Measurements from ENCODE around the gene CCDC60.

CCDC60 gene

GRCh38 chr12:119334430-119335170, at the start of gene CCDC60:
CCDC60 (plus strand) TSS chr12:119334729; CDS start chr12:119335177, 448 bp downstream.
- no peak for DNase-seq

GRCh38 chr12:119288576-119288975, 46.0 kb upstream of the CCDC60 start:
- DNase-seq, result no peak

GRCh38 chr12:119292893-119293630, 41.5 kb upstream of the CCDC60 start:
- DNase-seq, result no peak

- DNase-seq, result no peak
Measured at GRCh38 chr12:119294211-119294610, 40.3 kb upstream of the CCDC60 start.

GRCh38 chr12:119296535-119296934, 38.0 kb upstream of the CCDC60 start:
- DNase-seq, result no peak

- DNase-seq, result no peak
Measured at GRCh38 chr12:119299130-119299529, 35.4 kb upstream of the CCDC60 start.

- no peak for DNase-seq
Measured at GRCh38 chr12:119301379-119301778, 33.1 kb upstream of the CCDC60 start.

- DNase-seq, result no peak
Measured at GRCh38 chr12:119302451-119303080, 32.0 kb upstream of the CCDC60 start.

GRCh38 chr12:119306593-119306992, 27.9 kb upstream of the CCDC60 start:
- DNase-seq, result no peak

- DNase-seq, result no peak
Measured at GRCh38 chr12:119307747-119308146, 26.8 kb upstream of the CCDC60 start.

- DNase-seq, result no peak
Measured at GRCh38 chr12:119308708-119309456, 25.6 kb upstream of the CCDC60 start.

GRCh38 chr12:119311878-119312277, 22.7 kb upstream of the CCDC60 start:
- no peak for DNase-seq

- DNase-seq, result no peak
Measured at GRCh38 chr12:119312904-119313303, 21.6 kb upstream of the CCDC60 start.

- DNase-seq, result no peak
Measured at GRCh38 chr12:119314290-119314689, 20.2 kb upstream of the CCDC60 start.

- DNase-seq, result no peak
Measured at GRCh38 chr12:119319638-119320037, 14.9 kb upstream of the CCDC60 start.

- no peak for DNase-seq
Measured at GRCh38 chr12:119320678-119321077, 13.9 kb upstream of the CCDC60 start.

GRCh38 chr12:119322301-119322723, 12.2 kb upstream of the CCDC60 start:
- DNase-seq, result no peak

GRCh38 chr12:119325813-119326212, 8.7 kb upstream of the CCDC60 start:
- no peak for DNase-seq

GRCh38 chr12:119326341-119326740, 8.2 kb upstream of the CCDC60 start:
- DNase-seq, result no peak

- DNase-seq, result no peak
Measured at GRCh38 chr12:119327471-119327870, 7.1 kb upstream of the CCDC60 start.

GRCh38 chr12:119328111-119328510, 6.4 kb upstream of the CCDC60 start:
- DNase-seq, result no peak

GRCh38 chr12:119338593-119339363, 4.2 kb downstream of the CCDC60 start:
- no peak for DNase-seq
